ENCODE data around the gene SV2B. TPM values are rescaled to one million over a fixed set of nuclear protein-coding genes. Genes with fewer than 3 reads are reported as not detected.

Gene SV2B
- total RNA-seq, 1 experiment from 2014 or later = 1.4 TPM

DNA sequence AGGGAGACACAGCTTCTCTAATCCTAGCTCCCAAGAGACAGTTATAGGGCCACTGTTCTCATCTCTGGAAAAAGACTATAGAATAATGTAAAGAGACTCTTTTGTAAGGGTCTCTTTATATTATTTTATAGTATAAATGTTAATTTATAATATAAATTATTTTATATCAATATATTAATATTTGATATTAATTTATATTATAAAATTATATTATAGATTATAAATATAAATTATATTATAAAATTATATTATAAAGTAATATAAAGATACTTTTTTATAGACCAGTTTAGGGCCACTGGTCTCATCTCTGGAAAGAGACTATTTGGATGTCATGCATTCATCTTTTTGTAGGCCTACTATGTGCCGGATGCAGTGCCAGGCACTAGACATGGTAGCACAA lies 53.9 kb downstream of the SV2B start:
- ChIA-PET POLR2A (no interaction called here), CTCF (no interaction called here)
- Mint-ChIP-seq H3K4me3 (no peak overlapping the region), H3K4me1 (peaks cover 10% of the 10 kb centered on the region), H3K9me3 (no peaks in the 10 kb centered on the region), H3K27ac (no peak overlapping the region), H3K27me3 (ENCODE audit: low read depth) (no peaks in the 10 kb centered on the region), H3K36me3 (no peaks in the 10 kb centered on the region)
- TF ChIP-seq NR2C2 (CRISPR knock-in tag; IDR thresholded peaks at IDR 0.05) (no peak), HMGA2 (CRISPR knock-in tag; IDR thresholded peaks at IDR 0.05) (peak; percentile 94; the same call in 1 of the 2 replicates)
- ATAC-seq (no peak), DNase-seq (ENCODE audit: low spot score) (no peak)

GRCh38 chr15:91156175-91156726 lies 56.2 kb downstream of the SV2B start:
- Mint-ChIP-seq H3K4me3 (no peak overlapping the region), H3K27ac (no peak overlapping the region), H3K9me3 (no peaks in the 10 kb centered on the region), H3K36me3 (no peaks in the 10 kb centered on the region), H3K4me1 (peaks cover 10% of the 10 kb centered on the region), H3K27me3 (ENCODE audit: low read depth) (no peaks in the 10 kb centered on the region)
- POLR2A ChIA-PET = no interaction called here
- DNase-seq (ENCODE audit: low spot score) = no peak
- no peak for ATAC-seq
- TF ChIP-seq TP53 (CRISPR knock-in tag; IDR thresholded peaks at IDR 0.05) (no peak), ZNF416 (CRISPR knock-in tag; IDR thresholded peaks at IDR 0.05) (no peak), ELF4 (CRISPR knock-in tag; IDR thresholded peaks at IDR 0.05; ENCODE audit: low read depth) (no peak), NR2C2 (CRISPR knock-in tag; IDR thresholded peaks at IDR 0.05) (no peak), PRDM15 (CRISPR knock-in tag; IDR thresholded peaks at IDR 0.05) (no peak), ZNF232 (CRISPR knock-in tag; IDR thresholded peaks at IDR 0.05) (no peak), MXD4 (CRISPR knock-in tag; IDR thresholded peaks at IDR 0.05; ENCODE audit: borderline replicate concordance) (no peak)
- TF ChIP-seq, protein P1, sequence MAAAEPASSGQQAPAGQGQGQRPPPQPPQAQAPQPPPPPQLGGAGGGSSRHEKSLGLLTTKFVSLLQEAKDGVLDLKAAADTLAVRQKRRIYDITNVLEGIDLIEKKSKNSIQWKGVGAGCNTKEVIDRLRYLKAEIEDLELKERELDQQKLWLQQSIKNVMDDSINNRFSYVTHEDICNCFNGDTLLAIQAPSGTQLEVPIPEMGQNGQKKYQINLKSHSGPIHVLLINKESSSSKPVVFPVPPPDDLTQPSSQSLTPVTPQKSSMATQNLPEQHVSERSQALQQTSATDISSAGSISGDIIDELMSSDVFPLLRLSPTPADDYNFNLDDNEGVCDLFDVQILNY (CRISPR knock-in tag; IDR thresholded peaks at IDR 0.05) = no peak
- CTCF ChIA-PET = interaction anchor here (0.6 kb wide), 1 partner anchor 123 kb away, joined by 3 read pairs; no protein-coding TSS in a partner anchor

DNA sequence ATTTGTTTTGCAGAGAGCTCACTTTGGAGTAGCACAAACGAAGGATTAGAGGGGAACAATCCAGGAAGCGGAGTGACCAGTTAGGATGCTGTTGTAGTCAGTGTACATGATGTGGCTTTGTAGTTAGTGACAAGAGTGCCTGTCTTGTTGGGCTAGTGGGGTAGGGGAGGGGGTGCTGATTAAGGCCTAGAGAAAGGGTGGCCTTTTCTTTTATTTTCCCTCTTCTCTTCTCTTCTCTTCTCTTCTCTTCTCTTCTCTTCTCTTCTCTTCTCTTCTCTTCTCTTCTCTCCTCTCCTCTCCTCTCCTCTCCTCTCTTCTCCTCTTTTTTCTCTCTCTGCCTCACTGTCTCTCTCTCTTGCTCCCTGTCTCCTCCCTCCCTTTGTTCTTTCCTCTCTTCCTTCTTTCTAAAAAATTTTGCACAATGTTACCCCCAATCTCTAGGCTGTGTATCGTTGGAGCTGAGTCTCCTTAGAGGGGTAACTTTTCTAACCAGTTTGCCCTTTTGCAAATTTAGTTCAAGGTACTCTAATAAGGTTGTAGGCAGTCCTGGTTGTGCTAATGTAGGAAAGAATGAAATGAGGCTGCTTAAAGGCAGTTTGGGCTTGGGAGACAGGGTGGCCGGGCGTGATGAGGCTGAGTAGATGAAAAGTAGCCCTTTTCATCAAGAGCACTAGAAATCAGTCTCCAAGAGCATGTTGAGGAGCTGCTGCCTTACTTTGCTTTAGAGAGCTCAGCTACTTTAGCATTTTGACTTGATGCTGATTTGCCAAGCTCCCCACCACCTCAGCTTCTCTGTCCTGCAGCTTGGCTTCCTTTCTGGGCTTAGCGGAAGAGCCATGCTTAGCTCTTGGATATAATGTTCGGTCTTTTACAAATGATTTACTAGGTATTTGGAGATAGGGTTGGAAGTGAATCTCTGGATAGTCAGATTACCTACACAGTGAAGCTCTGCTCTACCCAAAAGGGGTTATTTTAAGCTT lies 58.6 kb downstream of the SV2B start:
- H3K27me3 Mint-ChIP-seq (ENCODE audit: low read depth) = no peaks in the 10 kb centered on the region; the same call in 1 of the 2 replicates

GRCh38 chr15:91165850-91166249 lies 65.8 kb downstream of the SV2B start:
- no peaks in the 10 kb centered on the region; the same call in 1 of the 2 replicates for H3K27me3 Mint-ChIP-seq (ENCODE audit: low read depth)
- H3K27ac Mint-ChIP-seq = no peak overlapping the region
- CTCF ChIA-PET = no interaction called here

More for the DNA sequence above, 58.6 kb downstream of the SV2B start:
- no peak overlapping the region for H3K27ac Mint-ChIP-seq
- TF ChIP-seq IRF2 (CRISPR knock-in tag; IDR thresholded peaks at IDR 0.05; ENCODE audit: borderline replicate concordance, low read depth) (no peak), TEAD1 (CRISPR knock-in tag; IDR thresholded peaks at IDR 0.05) (no peak)
- no peak overlapping the region for H3K4me3 Mint-ChIP-seq
- peaks cover 7% of the 10 kb centered on the region; the same call in 1 of the 2 replicates for H3K9me3 Mint-ChIP-seq
- H3K4me1 Mint-ChIP-seq = peaks cover 10% of the 10 kb centered on the region
- DNase-seq (ENCODE audit: low spot score) = no peak
- ChIA-PET CTCF (interaction anchor here (0.5 to 1.2 kb wide), 3 partner anchors 45 to 113 kb away, joined by 3 to 4 read pairs (median 3); no protein-coding TSS in a partner anchor), POLR2A (no interaction called here)
- H3K36me3 Mint-ChIP-seq = no peaks in the 10 kb centered on the region
- ATAC-seq = no peak

More at GRCh38 chr15:91165850-91166249, 65.8 kb downstream of the SV2B start:
- Mint-ChIP-seq H3K36me3 (peaks cover 22% of the 10 kb centered on the region), H3K4me3 (no peak overlapping the region), H3K9me3 (peaks cover 40% of the 10 kb centered on the region), H3K4me1 (no peaks in the 10 kb centered on the region)
- POLR2A ChIA-PET = no interaction called here
- ATAC-seq = no peak
- TF ChIP-seq SOX15 (CRISPR knock-in tag; IDR thresholded peaks at IDR 0.05) (no peak), ZNF317 (CRISPR knock-in tag; IDR thresholded peaks at IDR 0.05; ENCODE audit: borderline replicate concordance, low read depth) (peak; percentile 96), EMX1 (CRISPR knock-in tag; IDR thresholded peaks at IDR 0.05) (no peak), FOXJ3 (CRISPR knock-in tag; IDR thresholded peaks at IDR 0.05; ENCODE audit: borderline replicate concordance) (no peak), GABPB1 (CRISPR knock-in tag; IDR thresholded peaks at IDR 0.05) (no peak)
- DNase-seq (ENCODE audit: low spot score) = no peak

Measured in WTC11 (cell line).